ENCODE data around the gene TNNC2.
"Not testable (repeated sequence)": the region's sequence is repeated elsewhere in the genome, so short reads cannot be mapped to it uniquely, and the experiment has no call there.

The TNNC2 gene

GRCh38 chr20:45822857-45823256, 4.3 kb downstream of the TNNC2 start:
- DNase-seq (ENCODE audit: low read depth, low spot score), result peak; percentile 75

- no peak for DNase-seq (ENCODE audit: low read depth, low spot score)
Observed at GRCh38 chr20:45821947-45822346, 5.2 kb downstream of the TNNC2 start.

GRCh38 chr20:45819466-45819865, 7.6 kb downstream of the TNNC2 start:
- DNase-seq (ENCODE audit: low read depth, low spot score), result peak; percentile 70

GRCh38 chr20:45818239-45818638, 8.9 kb downstream of the TNNC2 start:
- no peak for DNase-seq (ENCODE audit: low read depth, low spot score)

- peak; percentile 64 for DNase-seq (ENCODE audit: low read depth, low spot score)
Observed at GRCh38 chr20:45817376-45818194, 9.5 kb downstream of the TNNC2 start.

- no peak for DNase-seq (ENCODE audit: low read depth, low spot score)
Observed at GRCh38 chr20:45816951-45817350, 10.2 kb downstream of the TNNC2 start.

- DNase-seq (ENCODE audit: low read depth, low spot score), result no peak
Observed at GRCh38 chr20:45814314-45814713, 12.8 kb downstream of the TNNC2 start.

- no peak for DNase-seq (ENCODE audit: low read depth, low spot score)
Observed at GRCh38 chr20:45813489-45813888, 13.6 kb downstream of the TNNC2 start.

- DNase-seq (ENCODE audit: low read depth, low spot score), result no peak
Observed at GRCh38 chr20:45813006-45813340, 14.1 kb downstream of the TNNC2 start.

- peak; percentile 99 for DNase-seq (ENCODE audit: low read depth, low spot score)
Observed at GRCh38 chr20:45812157-45813005, 14.7 kb downstream of the TNNC2 start, which contains the start of gene UBE2C. TSS of gene UBE2C (plus strand) at chr20:45812644. CDS start at chr20:45812696, 52 bp downstream.

- DNase-seq (ENCODE audit: low read depth, low spot score), result no peak
Observed at GRCh38 chr20:45810191-45810970, 16.7 kb downstream of the TNNC2 start.

- DNase-seq (ENCODE audit: low read depth, low spot score), result no peak
Observed at GRCh38 chr20:45801851-45802250, 25.3 kb downstream of the TNNC2 start.

- peak; percentile 71 for DNase-seq (ENCODE audit: low read depth, low spot score)
Observed at GRCh38 chr20:45798935-45799642, 28.0 kb downstream of the TNNC2 start.

GRCh38 chr20:45797955-45798354, 29.2 kb downstream of the TNNC2 start:
- DNase-seq (ENCODE audit: low read depth, low spot score), result not testable (repeated sequence)

GRCh38 chr20:45797510-45797909, 29.6 kb downstream of the TNNC2 start:
- not testable (repeated sequence) for DNase-seq (ENCODE audit: low read depth, low spot score)

- DNase-seq (ENCODE audit: low read depth, low spot score), result no peak
Observed at GRCh38 chr20:45796337-45797065, 30.6 kb downstream of the TNNC2 start.

- DNase-seq (ENCODE audit: low read depth, low spot score), result no peak
Observed at GRCh38 chr20:45792317-45793118, 34.6 kb downstream of the TNNC2 start.

- no peak for DNase-seq (ENCODE audit: low read depth, low spot score)
Observed at GRCh38 chr20:45788351-45788750, 38.8 kb downstream of the TNNC2 start.

GRCh38 chr20:45783656-45784294, 43.3 kb downstream of the TNNC2 start:
- peak; percentile 33 for DNase-seq (ENCODE audit: low read depth, low spot score)
